Stimulated activated CD4-positive, alpha-beta T cell treated with anti-CD3 and anti-CD28 coated beads, Interleukin-1b, Interleukin-23, amount 100 ng/mL, for 4 hours (primary cell): ENCODE results near the gene PLEKHS1.

Experiments
- DNase-seq, 2 donors: peaks; one replicate each; pipeline ENCODE4 v3.0.0-alpha.2; 2020; ENCODE audit warnings: low read depth in 2 of 2

Gene PLEKHS1

GRCh38 chr10:113751181-113751732 lies at the start of gene PLEKHS1:
TSS of gene PLEKHS1 (plus strand) at chr10:113751682. CDS start at chr10:113755278, 3,596 bp downstream.
- no peak for DNase-seq

GRCh38 chr10:113704637-113705343 lies 46.7 kb upstream of the PLEKHS1 start:
- DNase-seq = no peak

- DNase-seq = no peak
These were observed 46.2 kb upstream of the PLEKHS1 start for GRCh38 chr10:113705344-113705652.

- no peak for DNase-seq
These were observed 44.9 kb upstream of the PLEKHS1 start for GRCh38 chr10:113706623-113707022.

- DNase-seq = no peak
These were observed 42.8 kb upstream of the PLEKHS1 start for GRCh38 chr10:113708640-113709039.

- DNase-seq = no peak
These were observed 42.2 kb upstream of the PLEKHS1 start for GRCh38 chr10:113709221-113709838.

- no peak for DNase-seq
These were observed 40.3 kb upstream of the PLEKHS1 start for GRCh38 chr10:113711142-113711541.

- DNase-seq = no peak
These were observed 39.5 kb upstream of the PLEKHS1 start for GRCh38 chr10:113712024-113712423.

GRCh38 chr10:113712755-113713639 lies 38.5 kb upstream of the PLEKHS1 start:
- DNase-seq = no peak

GRCh38 chr10:113713640-113713982 lies 37.9 kb upstream of the PLEKHS1 start:
- DNase-seq = no peak

GRCh38 chr10:113716109-113716910 lies 35.2 kb upstream of the PLEKHS1 start:
- no peak for DNase-seq

GRCh38 chr10:113718969-113719822 lies 32.3 kb upstream of the PLEKHS1 start:
- DNase-seq = no peak

- no peak for DNase-seq
These were observed 31.1 kb upstream of the PLEKHS1 start for GRCh38 chr10:113720386-113720785.

GRCh38 chr10:113732160-113732881 lies 19.2 kb upstream of the PLEKHS1 start:
- no peak for DNase-seq

GRCh38 chr10:113732966-113733365 lies 18.5 kb upstream of the PLEKHS1 start:
- no peak for DNase-seq

- no peak for DNase-seq
These were observed 17.8 kb upstream of the PLEKHS1 start for GRCh38 chr10:113733635-113734034.

GRCh38 chr10:113735913-113736312 lies 15.6 kb upstream of the PLEKHS1 start:
- no peak for DNase-seq

GRCh38 chr10:113736576-113736975 lies 14.9 kb upstream of the PLEKHS1 start:
- no peak for DNase-seq

- DNase-seq = no peak
These were observed 12.5 kb upstream of the PLEKHS1 start for GRCh38 chr10:113739031-113739430.

GRCh38 chr10:113739577-113739976 lies 11.9 kb upstream of the PLEKHS1 start:
- DNase-seq = no peak
